GM18498 (cell line): ENCODE data around the gene MTMR11.
A peak's percentile ranks its signal among the peaks of the same experiment; 100 is the strongest.
"Not testable (repeated sequence)": the region's sequence is repeated elsewhere in the genome, so short reads cannot be mapped to it uniquely, and the experiment has no call there.

Experiments used
- ATAC-seq: cut with Tn5 transposase; IDR thresholded peaks from one replicate; pipeline ENCODE4 v1.9.1; 2021; ENCODE audit warnings: mild to moderate bottlenecking, moderate library complexity; ENCODE audit not compliant: unreplicated experiment

MTMR11 gene

GRCh38 chr1:149903836-149904491, 32.7 kb downstream of the MTMR11 start:
- ATAC-seq: no peak

- ATAC-seq: peak; percentile 94
These were observed 37.0 kb downstream of the MTMR11 start, which contains the start of gene BOLA1 for GRCh38 chr1:149899460-149900284. Gene BOLA1, plus strand, starts transcription at chr1:149899568. Its CDS starts 492 bp downstream, at chr1:149900060.

DNA sequence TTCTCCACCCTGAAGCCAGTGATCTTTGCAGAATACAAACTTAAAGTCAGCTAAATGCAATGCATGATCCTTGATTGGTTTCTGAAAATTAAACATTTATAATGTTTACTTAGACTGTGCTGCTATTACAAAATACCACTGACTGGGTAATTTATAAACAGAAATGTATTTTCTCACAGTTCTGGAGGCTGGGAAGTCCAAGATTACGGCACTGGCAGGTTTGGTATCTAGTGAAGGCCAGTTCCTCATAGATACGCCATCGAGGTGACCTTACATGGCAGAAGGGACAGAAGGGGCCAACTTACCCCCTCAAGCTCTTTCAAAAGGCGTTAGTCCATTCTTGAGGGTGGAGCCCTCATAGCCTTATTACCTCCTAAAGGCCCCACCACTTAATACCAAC, 40.1 kb downstream of the MTMR11 start:
- ATAC-seq: no peak

GRCh38 chr1:149888999-149889289, 47.7 kb downstream of the MTMR11 start:
- no peak for ATAC-seq

DNA sequence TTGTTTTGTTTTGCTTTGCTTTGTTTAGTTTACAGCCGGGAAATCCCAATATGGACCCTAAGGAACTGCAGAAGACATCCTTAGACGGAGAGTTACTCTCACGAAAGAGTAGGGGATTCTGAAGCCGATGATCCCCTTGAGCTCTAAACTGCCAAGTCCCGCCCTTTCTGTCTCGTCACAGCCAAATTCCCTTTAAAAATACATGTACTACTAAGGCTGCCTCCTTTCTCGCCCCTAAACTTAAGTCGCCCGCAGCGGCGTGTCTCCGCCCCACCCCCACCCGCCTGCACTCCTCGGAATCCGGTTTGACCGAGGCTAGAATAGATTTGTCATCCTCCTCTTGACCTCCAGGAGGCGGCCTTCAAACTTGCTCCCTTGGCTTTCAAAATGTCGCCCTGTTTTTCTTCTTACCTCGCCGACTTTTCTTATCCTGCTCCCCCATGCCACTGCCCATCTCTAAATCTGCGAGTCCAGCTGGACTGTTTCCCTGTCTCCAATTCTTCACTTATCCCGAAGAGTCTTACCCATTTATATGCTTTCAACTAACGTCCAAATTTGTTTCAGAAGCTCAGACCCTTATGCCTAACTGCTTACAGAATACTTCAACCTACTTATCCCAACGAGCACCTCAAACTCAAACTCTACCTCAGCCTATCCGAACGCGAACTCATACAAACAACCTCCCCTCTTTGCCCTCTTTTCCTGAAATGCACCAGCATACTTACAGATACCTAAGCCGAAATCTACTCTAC, 48.3 kb downstream of the MTMR11 start:
- ATAC-seq: peak; percentile 23

- ATAC-seq: peak; percentile 54
These were observed 49.0 kb downstream of the MTMR11 start for GRCh38 chr1:149887456-149888246.

GRCh38 chr1:149887196-149887455, 49.6 kb downstream of the MTMR11 start:
- not testable (repeated sequence) for ATAC-seq

GRCh38 chr1:149886396-149887195, 50.1 kb downstream of the MTMR11 start:
- peak; percentile 61 for ATAC-seq

DNA sequence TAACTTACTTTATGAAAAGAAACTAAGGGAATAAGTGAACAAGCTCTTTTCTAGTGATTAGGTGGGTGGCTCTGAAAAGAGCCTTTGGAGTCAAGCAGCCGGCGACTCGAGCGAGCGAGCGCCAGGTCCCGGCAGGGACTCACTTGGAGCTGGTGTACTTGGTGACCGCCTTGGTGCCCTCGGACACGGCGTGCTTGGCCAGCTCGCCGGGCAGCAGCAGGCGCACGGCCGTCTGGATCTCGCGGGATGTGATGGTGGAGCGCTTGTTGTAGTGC, 50.6 kb downstream of the MTMR11 start:
- not testable (repeated sequence) for ATAC-seq

GRCh38 chr1:149885339-149886120, 51.1 kb downstream of the MTMR11 start:
- no peak for ATAC-seq

- no peak for ATAC-seq
These were observed 52.0 kb downstream of the MTMR11 start for GRCh38 chr1:149884433-149885338.

- no peak for ATAC-seq
These were observed 53.0 kb downstream of the MTMR11 start for GRCh38 chr1:149883598-149884247.

DNA sequence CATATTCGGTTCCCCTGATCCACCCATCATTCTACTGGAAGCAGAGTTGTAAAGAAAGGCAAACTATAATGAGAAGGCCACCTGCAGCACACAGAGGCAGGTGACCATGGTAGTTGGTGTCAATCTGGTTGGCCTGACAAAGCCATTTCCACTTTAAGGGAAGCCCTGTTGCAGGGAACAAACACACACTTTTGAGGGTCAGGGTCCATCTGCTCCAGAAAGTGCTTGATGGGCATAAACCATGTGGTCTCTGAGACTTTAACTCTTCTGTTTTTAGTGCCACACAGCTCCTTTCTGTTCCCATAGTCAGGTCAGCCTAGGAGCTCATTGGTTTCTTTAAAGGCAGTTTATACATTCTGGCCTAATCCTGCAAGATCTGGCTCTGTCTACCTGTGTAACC, 54.8 kb downstream of the MTMR11 start:
- no peak for ATAC-seq

DNA sequence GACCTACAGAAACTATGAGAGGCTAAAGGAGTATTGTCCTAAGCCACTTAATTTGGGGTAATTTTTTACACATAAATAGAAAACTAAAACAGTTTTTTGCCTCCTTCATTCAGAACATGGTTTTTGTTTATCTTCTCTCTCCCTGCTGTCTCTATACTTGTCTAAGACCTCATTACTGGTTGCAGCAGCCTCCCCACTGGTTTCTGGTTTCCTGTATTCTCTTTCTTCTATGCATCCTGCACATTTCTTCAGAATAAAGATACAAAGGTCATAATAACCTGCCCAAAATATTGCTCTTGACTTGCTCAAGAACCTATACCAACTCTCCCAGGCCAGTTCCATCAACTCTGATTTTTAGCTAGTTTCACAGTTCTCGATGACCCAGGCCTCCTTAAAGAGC, 57.1 kb downstream of the MTMR11 start:
- ATAC-seq: no peak
